WTC11 (cell line): Measurements from ENCODE around the gene COL1A1.

Source experiments
- ATF2 ChIP-seq: sonication (generic); formaldehyde crosslinking; IDR thresholded peaks from 2 replicates; pipeline ENCODE4 v1.8.1; 2022; ENCODE audit warnings: low read depth, missing genetic modification reagents, borderline replicate concordance
- CTCF ChIP-seq: fragments of 200-600 bp; IDR thresholded peaks from 2 replicates; pipeline ENCODE4 v1.8.0; 2022; ENCODE audit warnings: antibody characterized with exemption
- ETV6 ChIP-seq: sonication (generic); formaldehyde crosslinking; IDR thresholded peaks from 2 replicates; pipeline ENCODE4 v1.8.1; 2022; ENCODE audit warnings: mild to moderate bottlenecking, missing genetic modification reagents
- FOXJ3 ChIP-seq: sonication (generic); formaldehyde crosslinking; IDR thresholded peaks from 2 replicates; pipeline ENCODE4 v1.9.0; 2021; ENCODE audit warnings: missing genetic modification reagents, mild to moderate bottlenecking, borderline replicate concordance
- NFE2L1 ChIP-seq: sonication (generic); formaldehyde crosslinking; IDR thresholded peaks from 2 replicates; pipeline ENCODE4 v1.8.1; 2023; ENCODE audit warnings: missing genetic modification reagents
- NR1H2 ChIP-seq: sonication (generic); formaldehyde crosslinking; IDR thresholded peaks from 2 replicates; pipeline ENCODE4 v1.9.0; 2021; ENCODE audit warnings: mild to moderate bottlenecking, moderate library complexity, missing genetic modification reagents
- SP1 ChIP-seq: sonication (generic); formaldehyde crosslinking; conservative IDR thresholded peaks from 2 replicates; pipeline ENCODE4 v1.8.1; 2022; ENCODE audit warnings: missing genetic modification reagents
- TEAD4 ChIP-seq: sonication (generic); formaldehyde crosslinking; IDR thresholded peaks from 2 replicates; pipeline ENCODE4 v1.8.0; 2022; ENCODE audit warnings: mild to moderate bottlenecking, missing genetic modification reagents
- ZNF138 ChIP-seq: sonication (generic); formaldehyde crosslinking; conservative IDR thresholded peaks from 2 replicates; pipeline ENCODE4 v1.8.1; 2022; ENCODE audit warnings: mild to moderate bottlenecking, moderate library complexity, missing genetic modification reagents
- ZNF416 ChIP-seq: fragments of 250-450 bp; sonication (Bioruptor Pico); IDR thresholded peaks from 2 replicates; pipeline ENCODE4 v1.9.0; 2021; ENCODE audit warnings: mild to moderate bottlenecking, inconsistent platforms
- TF ChIP-seq, protein P1 (sequence below): sonication (generic); formaldehyde crosslinking; IDR thresholded peaks from 2 replicates; pipeline ENCODE4 v1.8.1; 2022; ENCODE audit warnings: missing genetic modification reagents, borderline replicate concordance
- TF ChIP-seq, protein P2 (sequence below): sonication (generic); formaldehyde crosslinking; IDR thresholded peaks from 2 replicates; pipeline ENCODE4 v1.8.0; 2022; ENCODE audit warnings: mild to moderate bottlenecking, missing genetic modification reagents
- TF ChIP-seq, protein P3 (sequence below): sonication (generic); formaldehyde crosslinking; IDR thresholded peaks from 2 replicates; pipeline ENCODE4 v1.8.0; 2022; ENCODE audit warnings: mild to moderate bottlenecking, missing genetic modification reagents
- TF ChIP-seq, protein P4 (sequence below): sonication (generic); formaldehyde crosslinking; IDR thresholded peaks from 2 replicates; pipeline ENCODE4 v1.8.0; 2022; ENCODE audit warnings: missing genetic modification reagents

GRCh38 chr17:50149091-50149416, 52.4 kb downstream of the COL1A1 start:
- TF ChIP-seq, protein P1, sequence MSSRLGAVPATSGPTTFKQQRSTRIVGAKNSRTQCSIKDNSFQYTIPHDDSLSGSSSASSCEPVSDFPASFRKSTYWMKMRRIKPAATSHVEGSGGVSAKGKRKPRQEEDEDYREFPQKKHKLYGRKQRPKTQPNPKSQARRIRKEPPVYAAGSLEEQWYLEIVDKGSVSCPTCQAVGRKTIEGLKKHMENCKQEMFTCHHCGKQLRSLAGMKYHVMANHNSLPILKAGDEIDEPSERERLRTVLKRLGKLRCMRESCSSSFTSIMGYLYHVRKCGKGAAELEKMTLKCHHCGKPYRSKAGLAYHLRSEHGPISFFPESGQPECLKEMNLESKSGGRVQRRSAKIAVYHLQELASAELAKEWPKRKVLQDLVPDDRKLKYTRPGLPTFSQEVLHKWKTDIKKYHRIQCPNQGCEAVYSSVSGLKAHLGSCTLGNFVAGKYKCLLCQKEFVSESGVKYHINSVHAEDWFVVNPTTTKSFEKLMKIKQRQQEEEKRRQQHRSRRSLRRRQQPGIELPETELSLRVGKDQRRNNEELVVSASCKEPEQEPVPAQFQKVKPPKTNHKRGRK (CRISPR knock-in tag) = no peak
- TF ChIP-seq CTCF = no peak
- no peak for TF ChIP-seq ETV6 (CRISPR knock-in tag)
- TF ChIP-seq, protein P2, sequence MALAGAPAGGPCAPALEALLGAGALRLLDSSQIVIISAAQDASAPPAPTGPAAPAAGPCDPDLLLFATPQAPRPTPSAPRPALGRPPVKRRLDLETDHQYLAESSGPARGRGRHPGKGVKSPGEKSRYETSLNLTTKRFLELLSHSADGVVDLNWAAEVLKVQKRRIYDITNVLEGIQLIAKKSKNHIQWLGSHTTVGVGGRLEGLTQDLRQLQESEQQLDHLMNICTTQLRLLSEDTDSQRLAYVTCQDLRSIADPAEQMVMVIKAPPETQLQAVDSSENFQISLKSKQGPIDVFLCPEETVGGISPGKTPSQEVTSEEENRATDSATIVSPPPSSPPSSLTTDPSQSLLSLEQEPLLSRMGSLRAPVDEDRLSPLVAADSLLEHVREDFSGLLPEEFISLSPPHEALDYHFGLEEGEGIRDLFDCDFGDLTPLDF (CRISPR knock-in tag) = no peak
- TF ChIP-seq FOXJ3 (CRISPR knock-in tag) = no peak
- TF ChIP-seq ATF2 (CRISPR knock-in tag) = no peak
- no peak for TF ChIP-seq ZNF138 (CRISPR knock-in tag)
- TF ChIP-seq NFE2L1 (CRISPR knock-in tag) = no peak
- TF ChIP-seq, protein P3, sequence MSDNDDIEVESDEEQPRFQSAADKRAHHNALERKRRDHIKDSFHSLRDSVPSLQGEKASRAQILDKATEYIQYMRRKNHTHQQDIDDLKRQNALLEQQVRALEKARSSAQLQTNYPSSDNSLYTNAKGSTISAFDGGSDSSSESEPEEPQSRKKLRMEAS = no peak
- no peak for TF ChIP-seq NR1H2 (CRISPR knock-in tag)
- no peak for TF ChIP-seq SP1 (CRISPR knock-in tag)
- TF ChIP-seq, protein P4, sequence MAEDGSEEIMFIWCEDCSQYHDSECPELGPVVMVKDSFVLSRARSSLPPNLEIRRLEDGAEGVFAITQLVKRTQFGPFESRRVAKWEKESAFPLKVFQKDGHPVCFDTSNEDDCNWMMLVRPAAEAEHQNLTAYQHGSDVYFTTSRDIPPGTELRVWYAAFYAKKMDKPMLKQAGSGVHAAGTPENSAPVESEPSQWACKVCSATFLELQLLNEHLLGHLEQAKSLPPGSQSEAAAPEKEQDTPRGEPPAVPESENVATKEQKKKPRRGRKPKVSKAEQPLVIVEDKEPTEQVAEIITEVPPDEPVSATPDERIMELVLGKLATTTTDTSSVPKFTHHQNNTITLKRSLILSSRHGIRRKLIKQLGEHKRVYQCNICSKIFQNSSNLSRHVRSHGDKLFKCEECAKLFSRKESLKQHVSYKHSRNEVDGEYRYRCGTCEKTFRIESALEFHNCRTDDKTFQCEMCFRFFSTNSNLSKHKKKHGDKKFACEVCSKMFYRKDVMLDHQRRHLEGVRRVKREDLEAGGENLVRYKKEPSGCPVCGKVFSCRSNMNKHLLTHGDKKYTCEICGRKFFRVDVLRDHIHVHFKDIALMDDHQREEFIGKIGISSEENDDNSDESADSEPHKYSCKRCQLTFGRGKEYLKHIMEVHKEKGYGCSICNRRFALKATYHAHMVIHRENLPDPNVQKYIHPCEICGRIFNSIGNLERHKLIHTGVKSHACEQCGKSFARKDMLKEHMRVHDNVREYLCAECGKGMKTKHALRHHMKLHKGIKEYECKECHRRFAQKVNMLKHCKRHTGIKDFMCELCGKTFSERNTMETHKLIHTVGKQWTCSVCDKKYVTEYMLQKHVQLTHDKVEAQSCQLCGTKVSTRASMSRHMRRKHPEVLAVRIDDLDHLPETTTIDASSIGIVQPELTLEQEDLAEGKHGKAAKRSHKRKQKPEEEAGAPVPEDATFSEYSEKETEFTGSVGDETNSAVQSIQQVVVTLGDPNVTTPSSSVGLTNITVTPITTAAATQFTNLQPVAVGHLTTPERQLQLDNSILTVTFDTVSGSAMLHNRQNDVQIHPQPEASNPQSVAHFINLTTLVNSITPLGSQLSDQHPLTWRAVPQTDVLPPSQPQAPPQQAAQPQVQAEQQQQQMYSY = no peak
- no peak for TF ChIP-seq ZNF416 (CRISPR knock-in tag)
- no peak for TF ChIP-seq TEAD4 (CRISPR knock-in tag)
